HG02938 (cell line): ENCODE results near the gene ZCCHC7.
A peak's percentile ranks its signal among the peaks of the same experiment; 100 is the strongest.
"Not testable (repeated sequence)": the region's sequence is repeated elsewhere in the genome, so short reads cannot be mapped to it uniquely, and the experiment has no call there.

Source experiments
- ATAC-seq: cut with Tn5 transposase; IDR thresholded peaks from one replicate; pipeline ENCODE4 v1.9.1; 2021; ENCODE audit warnings: mild to moderate bottlenecking, moderate library complexity; ENCODE audit not compliant: unreplicated experiment

ZCCHC7 gene

GRCh38 chr9:37290366-37290939, 170.1 kb downstream of the ZCCHC7 start:
- no peak for ATAC-seq

DNA sequence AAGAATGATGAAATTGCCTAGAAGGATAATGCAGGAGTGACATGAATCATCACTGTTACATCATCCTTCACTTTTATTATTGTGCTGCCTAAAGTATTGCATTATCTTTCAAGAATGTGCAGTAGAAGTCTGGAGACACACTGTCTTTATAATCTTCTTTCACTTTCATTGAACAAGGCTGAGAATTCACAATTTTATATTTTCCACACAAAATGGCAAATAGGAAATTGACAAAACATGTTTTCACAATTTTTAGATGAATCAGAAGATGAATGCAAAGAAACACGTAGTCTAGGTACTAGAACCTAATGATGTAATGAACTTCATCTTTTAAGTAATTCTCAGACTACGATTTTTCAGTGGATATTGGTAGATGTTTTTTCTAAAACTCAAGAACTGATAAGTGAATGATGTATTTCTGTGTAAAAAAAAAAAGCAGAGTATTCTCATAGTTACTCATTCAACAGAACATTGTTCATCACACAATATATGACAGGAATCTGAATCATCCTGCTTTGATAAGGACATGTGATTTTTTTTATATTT, 170.6 kb downstream of the ZCCHC7 start:
- no peak for ATAC-seq

DNA sequence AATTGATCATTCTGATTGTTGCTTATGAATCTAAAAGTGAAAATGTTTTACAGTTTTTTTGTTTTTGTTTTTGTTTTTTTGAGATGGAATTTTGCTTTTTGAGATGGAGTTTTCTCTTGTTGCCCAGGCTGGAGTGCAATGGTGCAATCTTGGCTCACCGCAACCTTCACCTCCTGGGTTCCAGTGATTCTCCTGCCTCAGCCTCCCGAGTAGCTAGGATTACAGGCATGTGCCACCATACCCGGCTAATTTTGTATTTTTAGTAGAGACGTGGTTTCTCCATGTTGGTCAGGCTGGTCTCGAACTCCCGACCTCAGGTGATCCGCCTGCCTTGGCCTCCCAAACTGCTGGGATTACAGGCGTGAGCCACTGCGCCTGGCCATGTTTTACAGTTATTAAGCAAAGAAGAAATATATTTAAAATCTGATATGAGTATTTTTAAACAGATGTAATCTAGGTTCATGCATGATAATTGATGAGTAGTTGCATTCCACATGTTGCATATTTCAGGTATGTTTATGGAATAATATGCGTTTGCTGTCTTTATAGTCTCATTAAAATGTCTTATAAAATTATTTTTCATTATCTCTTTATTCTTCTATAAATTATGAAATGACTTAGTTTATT, 171.4 kb downstream of the ZCCHC7 start:
- ATAC-seq, result not testable (repeated sequence)

- ATAC-seq, result no peak
These were observed 172.5 kb downstream of the ZCCHC7 start for GRCh38 chr9:37292896-37293295.

DNA sequence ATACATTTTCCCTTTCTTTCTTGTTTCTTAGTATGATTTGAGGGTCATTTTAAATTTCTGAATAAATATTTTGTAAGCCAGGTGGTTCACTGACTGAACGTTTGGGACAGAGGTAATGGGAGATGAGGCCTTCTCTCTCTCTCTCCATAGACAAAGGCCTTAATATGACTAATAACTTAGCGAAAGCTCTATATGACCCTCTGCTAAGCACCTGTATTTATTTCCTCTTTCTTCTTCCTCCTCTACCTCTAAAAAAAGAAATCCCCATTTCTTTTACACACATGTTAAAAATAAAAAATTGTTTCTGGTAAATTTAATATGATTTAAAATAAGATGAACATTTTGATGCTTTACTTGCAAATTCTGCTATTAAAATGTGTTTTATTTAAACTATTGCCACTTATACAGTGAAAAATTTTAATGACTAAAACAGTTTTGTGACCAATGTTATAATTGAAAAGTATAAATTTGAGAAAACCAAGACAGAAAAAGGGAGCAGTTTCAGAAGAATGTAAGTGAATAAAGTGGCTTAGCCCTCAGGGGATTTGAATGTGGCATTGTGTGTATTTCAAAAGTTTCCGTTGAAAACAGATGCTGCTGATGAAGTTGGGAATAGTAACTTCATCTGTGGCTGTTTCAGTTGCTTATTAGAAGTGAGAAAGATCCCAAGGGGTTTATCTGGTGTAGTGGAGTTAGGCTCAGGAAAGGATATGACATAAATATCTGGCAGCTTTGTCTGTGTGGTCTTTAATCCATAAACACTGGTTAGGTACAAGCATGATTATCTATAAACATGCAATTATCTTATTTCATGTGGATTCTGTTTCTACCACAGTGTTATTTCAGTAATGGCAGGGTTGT, 173.5 kb downstream of the ZCCHC7 start:
- peak; percentile 62 for ATAC-seq

DNA sequence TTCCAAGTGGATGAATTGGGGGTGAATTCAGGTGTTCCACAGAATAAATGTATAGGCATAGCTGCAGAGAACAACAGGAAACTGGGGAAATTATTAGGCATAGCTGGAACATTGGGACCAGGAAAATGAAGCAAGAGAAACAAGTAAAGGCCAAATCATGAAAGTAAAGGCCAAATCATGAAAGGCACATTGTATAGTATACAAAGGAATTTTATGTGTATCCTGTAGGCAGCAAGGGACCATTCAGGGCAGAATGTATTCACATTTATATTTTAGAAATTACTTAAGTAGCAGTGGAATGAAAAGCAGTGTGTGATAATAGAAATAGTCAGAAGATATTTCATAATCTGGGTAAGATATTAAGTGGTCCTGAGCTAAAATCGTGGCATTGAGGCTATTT, 174.8 kb downstream of the ZCCHC7 start:
- ATAC-seq, result no peak

GRCh38 chr9:37295796-37296195, 175.4 kb downstream of the ZCCHC7 start:
- ATAC-seq, result no peak

DNA sequence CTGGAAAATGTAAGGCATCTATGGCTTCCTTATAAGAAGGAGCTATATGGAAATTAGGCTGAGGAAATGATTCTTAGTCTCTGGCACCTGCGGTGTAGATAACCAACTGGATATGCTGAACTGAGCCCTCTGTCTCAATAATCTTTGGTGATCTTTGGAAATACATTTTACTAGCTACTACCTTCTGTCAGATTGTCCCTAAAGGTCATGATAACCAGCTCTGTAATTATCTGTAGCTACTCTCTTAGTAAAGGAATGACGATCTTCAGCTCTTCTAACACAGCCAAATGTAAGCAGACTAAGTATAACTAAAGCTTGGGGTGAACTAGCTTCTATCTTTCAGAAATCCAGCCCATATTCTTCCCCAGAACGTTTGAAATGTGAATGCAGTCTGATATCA, 177.2 kb downstream of the ZCCHC7 start:
- ATAC-seq, result no peak

DNA sequence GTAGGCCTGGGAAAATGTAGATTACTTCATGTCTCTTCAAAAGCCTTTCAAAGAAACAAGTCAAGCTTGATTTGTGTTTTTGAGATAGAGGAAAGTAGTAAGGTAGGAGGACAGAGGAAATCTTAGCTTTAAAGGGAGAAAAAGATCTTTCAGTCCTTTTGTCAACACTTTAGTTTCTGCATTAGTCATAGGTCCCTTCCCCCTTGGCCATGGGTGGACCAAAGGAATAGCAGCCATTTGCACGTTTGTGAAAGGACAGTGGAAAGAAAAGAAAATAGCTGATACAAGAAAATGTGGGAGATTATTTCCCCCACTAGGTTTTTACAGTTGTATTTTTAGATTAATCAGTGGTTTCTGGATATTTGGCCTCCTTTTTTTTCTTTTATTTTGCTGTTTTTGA, 180.2 kb downstream of the ZCCHC7 start:
- ATAC-seq, result no peak

DNA sequence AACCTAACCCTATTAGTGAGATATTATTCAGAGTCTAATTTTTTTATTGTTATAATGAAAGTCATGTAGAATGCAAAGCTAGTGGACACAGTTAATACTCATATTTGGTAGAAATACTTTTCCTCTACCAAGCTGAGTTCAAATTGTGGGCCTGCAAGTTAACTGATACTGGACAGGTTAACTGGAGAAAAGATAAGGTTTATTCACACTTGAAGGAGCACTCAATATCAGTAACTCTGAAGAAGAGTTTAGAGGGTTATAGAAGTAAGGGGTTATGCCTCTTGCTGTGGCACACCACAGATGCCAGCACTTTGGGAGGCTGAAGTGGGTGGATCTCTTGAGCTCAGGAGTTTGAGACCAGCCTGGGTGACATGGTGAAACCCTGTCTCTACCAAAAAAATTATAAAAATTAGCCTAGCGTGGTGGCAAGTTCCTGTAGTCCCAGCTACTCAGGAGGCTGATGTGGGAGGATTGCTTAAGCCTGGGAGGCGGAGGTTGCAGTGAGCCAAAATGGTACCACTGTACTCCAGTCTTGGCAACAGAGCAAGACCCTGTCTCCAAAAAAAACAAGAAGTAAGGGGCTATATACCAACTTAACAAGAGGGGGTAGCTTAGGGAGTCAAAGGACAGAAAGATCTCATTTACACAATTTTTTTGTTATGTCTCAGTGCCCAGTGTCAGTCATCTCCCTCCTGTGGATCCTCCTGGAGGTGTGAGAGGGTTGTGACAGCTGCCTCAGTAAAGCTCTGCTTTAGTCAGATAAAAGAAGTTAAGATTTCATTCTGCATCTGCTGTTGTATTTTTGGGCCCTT, 180.9 kb downstream of the ZCCHC7 start:
- no peak for ATAC-seq

GRCh38 chr9:37301854-37302172, 181.4 kb downstream of the ZCCHC7 start:
- no peak for ATAC-seq

DNA sequence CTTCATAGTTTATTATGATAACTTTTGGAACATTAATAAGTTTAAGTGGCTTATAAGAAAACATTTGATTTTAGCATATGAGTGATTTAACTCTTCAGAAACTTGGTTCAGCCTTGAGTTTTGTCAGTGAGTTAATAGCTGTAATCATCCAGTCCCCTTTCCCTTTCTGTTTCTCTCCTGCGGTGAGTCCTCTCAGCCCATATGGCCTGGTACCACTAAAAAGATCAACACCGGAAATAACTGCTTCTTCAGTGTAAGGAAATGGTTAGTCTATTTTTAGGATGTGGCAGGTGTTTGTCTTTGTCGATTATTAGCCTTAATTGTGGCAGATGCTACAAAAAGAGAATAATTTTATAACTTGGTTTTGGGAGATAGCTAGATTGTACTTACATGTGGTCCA, 181.9 kb downstream of the ZCCHC7 start:
- peak; percentile 88 for ATAC-seq

- not testable (repeated sequence) for ATAC-seq
These were observed 182.9 kb downstream of the ZCCHC7 start for GRCh38 chr9:37303272-37303671.

DNA sequence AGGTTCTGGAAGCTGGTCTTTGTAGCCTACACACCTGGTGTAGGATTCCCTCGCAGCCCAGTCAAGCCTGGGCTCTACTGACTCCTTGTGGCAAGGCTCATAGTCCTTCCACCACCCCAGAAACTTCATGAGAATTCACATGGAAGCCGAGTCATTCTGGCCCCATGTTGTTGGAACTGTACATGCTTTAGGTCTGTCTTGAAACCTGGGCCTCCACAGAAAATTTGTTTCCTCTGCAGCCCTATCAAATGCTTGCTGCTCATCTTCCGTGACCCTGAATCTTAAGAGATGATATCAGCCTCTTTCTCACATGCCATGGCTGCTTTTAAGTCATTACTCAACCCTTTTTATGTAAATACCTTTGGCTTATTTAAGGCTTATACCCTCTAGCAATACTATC, 188.8 kb downstream of the ZCCHC7 start:
- no peak for ATAC-seq

DNA sequence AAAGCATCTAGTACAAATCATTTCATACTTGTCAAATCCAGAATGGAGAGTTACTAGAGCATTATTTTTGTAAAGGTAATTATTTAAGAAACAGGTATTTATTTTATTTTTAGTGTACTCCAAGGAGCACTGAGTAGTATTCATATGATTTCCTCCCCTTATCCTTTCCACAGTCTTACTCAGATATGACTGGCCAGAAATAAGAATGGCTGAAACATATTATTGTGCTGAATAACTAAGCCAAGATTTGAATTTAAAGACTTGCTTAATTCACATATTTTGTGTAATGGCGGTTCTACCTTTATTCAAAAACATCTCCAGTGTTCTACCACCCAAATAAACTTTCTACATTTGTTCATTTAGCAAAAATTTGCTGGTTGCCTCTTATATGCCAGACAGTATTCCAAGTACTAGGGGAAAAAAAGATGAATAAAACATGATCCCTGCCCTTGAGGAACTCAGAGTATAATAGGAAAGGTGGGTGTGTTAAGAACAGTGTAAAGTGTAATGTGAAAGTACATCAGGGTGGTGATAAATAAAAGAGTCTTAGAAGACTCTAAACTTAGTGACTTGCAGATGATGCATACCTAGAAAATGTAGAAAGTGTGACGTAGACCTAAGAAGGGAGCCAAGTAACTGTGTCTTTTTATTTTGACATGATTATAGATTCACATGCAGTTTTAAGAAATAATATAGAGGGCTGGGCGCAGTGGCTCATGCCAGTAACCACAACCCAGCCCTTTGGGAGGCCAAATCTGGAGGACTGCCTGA, 191.7 kb downstream of the ZCCHC7 start:
- no peak for ATAC-seq

DNA sequence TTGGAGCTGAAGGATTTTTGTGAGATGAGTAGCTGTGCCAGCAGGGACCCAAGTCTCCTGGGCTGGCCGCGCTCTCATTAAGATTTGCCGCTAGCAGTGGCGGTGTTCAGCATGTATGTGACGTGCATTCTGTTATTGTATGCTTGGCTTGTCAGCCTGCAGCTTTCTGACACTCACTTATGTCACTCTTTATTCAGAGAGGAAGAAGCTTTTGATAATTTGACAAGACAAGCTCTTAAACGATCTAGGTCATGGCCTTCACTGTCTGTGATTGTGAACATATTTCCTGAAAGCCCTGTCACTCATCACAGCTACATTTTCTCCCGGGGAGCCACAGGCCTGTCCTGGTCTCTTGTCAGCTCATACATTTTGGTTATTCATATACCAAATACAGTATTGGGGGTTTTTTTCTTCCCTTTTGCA, 203.9 kb downstream of the ZCCHC7 start:
- peak; percentile 63 for ATAC-seq

- peak; percentile 25 for ATAC-seq
These were observed 204.5 kb downstream of the ZCCHC7 start for GRCh38 chr9:37324691-37325490.

GRCh38 chr9:37325778-37326177, 205.4 kb downstream of the ZCCHC7 start:
- no peak for ATAC-seq

DNA sequence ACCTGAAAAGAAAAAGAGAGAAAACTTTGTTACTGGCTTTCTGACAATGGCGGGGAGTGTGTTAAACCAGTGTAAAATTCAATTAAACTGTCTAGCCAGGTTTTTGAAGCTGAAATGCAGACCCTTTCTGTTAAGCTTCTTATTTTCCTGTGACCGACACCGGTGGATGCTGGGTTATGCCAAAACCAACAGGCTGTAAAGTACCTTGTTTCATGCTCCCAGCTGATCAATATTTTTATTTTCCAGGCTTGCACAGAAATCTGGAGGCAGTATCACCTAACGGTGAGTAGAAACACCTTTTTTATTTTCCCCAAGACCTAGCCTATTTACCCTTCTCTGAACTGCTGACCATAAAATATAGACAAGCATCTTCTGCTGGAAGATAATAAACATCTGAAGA, 207.2 kb downstream of the ZCCHC7 start:
- no peak for ATAC-seq
